ENCODE results near the gene FGD1.

DNA sequence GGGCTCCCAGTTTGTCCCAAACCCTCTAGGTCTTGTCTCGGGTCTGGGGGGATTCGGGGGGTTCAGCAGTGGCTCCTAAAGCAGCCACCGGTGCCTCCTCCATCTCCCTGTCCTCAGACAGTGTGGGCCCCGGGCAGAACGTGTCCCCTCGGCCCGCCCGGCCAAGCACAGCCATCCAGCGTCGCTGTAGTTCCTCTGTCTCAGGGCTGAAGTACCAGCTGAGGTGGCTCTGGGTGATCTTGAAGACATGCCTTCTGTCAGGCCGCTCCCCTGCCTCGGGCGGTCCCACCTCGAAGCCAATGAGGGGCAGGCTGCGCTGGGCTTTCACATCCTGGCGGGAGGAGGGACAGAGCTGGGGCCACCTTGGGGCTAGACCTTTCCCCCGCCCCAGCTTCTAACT is 50.0 kb downstream of the FGD1 start:
- TF ChIP-seq CTCF (IDR thresholded peaks at IDR 0.05 in 4 of 5, conservative IDR thresholded peaks at IDR 0.05 in 1 of 5) (no peak), POLR2A (IDR thresholded peaks at IDR 0.05) (no peak)

Data from gastrocnemius medialis (tissue), 4 donors.